Measurements from ENCODE around the gene GARIN5B.
"Not testable (repeated sequence)": the region's sequence is repeated elsewhere in the genome, so short reads cannot be mapped to it uniquely, and the experiment has no call there.

GARIN5B gene

DNA sequence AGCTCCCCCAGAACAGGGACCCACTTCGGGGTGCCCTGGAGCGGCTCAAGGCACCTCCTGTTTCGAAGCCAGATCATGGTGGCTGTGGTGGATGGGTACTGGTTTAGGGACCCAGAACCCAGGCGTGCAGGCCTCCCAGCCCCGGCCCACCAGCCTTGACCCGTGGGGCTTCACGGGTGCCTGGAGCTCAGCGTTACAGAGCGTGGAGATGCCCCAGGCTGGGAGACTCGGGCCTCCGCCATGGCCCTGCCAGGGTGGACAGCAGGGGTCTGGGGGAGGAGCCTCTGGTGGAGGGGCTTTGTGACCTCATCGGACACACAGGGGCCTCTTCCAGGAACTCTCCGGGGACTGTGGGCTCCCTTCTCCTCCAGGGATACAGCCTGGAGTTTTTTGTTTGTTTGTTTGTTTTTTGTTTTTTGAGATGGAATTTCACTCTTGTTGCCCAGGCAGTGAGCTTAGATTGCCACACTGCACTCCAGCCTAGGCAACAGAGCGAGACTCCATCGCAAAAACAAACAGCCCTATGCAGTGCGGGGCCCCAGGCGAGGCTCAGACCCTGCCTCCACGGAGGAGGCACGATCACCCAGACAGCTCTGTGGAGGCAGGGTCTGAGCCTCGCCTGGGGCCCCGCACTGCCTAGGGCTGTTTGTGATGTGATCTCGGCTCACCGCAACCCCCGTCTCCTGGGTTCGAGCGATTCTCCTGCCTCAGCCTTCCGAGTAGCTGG, at the start of gene GARIN5B:
GARIN5B (minus strand) TSS at position 271 of the 727 bp plus-strand sequence; CDS start at position 77, 194 bp downstream.
- no peak for DNase-seq
- H3K79me2 ChIP-seq (ENCODE audit: low read length) = no peaks in the 10 kb centered on the region
- H3K9ac ChIP-seq (ENCODE audit: low read length) = no peak within 1 kb of the TSS
- no peak within 1 kb of the TSS for H3K4me2 ChIP-seq (ENCODE audit: low read depth, low read length)
- no peaks in the 10 kb centered on the region for H3K9me3 ChIP-seq (replicated peaks; ENCODE audit: insufficient read depth, low read length)
- H2AFZ ChIP-seq (ENCODE audit: low read length) = no peak within 1 kb of the TSS
- no peaks in the 10 kb centered on the region for H3K9me2 ChIP-seq (replicated peaks; ENCODE audit: insufficient read depth, low read length)
- H3F3A ChIP-seq (ENCODE audit: insufficient read depth, low read length) = no peaks in the 10 kb centered on the region
- H3K4me3 ChIP-seq (ENCODE audit: low read length) = no peak within 1 kb of the TSS
- H3K27me3 ChIP-seq (replicated peaks; ENCODE audit: insufficient read depth, low read length) = peaks cover 52% of the 10 kb centered on the region
- TF ChIP-seq EZH2 (optimal IDR thresholded peaks at IDR 0.05; ENCODE audit: low read depth, low read length) (no peak), EZH2phosphoT487 (IDR thresholded peaks at IDR 0.05; ENCODE audit: low read length) (no peak)
- TF ChIP-seq, protein P1, sequence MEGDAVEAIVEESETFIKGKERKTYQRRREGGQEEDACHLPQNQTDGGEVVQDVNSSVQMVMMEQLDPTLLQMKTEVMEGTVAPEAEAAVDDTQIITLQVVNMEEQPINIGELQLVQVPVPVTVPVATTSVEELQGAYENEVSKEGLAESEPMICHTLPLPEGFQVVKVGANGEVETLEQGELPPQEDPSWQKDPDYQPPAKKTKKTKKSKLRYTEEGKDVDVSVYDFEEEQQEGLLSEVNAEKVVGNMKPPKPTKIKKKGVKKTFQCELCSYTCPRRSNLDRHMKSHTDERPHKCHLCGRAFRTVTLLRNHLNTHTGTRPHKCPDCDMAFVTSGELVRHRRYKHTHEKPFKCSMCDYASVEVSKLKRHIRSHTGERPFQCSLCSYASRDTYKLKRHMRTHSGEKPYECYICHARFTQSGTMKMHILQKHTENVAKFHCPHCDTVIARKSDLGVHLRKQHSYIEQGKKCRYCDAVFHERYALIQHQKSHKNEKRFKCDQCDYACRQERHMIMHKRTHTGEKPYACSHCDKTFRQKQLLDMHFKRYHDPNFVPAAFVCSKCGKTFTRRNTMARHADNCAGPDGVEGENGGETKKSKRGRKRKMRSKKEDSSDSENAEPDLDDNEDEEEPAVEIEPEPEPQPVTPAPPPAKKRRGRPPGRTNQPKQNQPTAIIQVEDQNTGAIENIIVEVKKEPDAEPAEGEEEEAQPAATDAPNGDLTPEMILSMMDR (IDR thresholded peaks at IDR 0.05; ENCODE audit: low read length) = no peak
- no peaks in the 10 kb centered on the region for H4K20me1 ChIP-seq (ENCODE audit: insufficient read depth, low read length)
- peaks cover 5% of the 10 kb centered on the region for H3K4me1 ChIP-seq (ENCODE audit: low read length)
- no peak within 1 kb of the TSS for H3K27ac ChIP-seq (ENCODE audit: low read length)
- no peaks in the 10 kb centered on the region for H3K36me3 ChIP-seq (replicated peaks; ENCODE audit: insufficient read depth, low read length)

DNA sequence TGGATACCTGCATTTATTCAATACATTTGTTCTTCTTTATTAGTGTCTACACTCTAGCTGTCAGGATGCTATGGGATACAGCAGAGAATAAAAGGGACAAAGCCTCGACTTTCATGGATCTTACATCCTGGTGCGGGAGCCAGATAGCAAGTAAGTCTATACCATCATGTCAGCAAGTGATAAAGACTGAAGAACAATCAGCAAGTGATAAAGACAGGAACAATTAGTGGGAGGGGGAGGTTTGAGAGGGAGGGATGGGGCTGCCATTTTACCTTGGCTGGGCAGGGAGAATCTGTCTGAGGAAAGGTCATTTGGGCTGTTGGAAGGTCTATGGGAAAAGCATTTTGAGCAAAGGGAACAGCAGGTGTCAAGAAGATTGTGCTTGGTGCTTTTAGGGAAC, 47.1 kb upstream of the GARIN5B start:
- H3K9ac ChIP-seq (ENCODE audit: low read length) = no peak overlapping the region
- no peak for DNase-seq
- peaks cover 20% of the 10 kb centered on the region for H3K4me1 ChIP-seq (ENCODE audit: low read length)
- no peak overlapping the region for H3K4me3 ChIP-seq (ENCODE audit: low read length)
- no peaks in the 10 kb centered on the region for H3K9me2 ChIP-seq (replicated peaks; ENCODE audit: insufficient read depth, low read length)
- no peak overlapping the region for H3K4me2 ChIP-seq (ENCODE audit: low read depth, low read length)
- H3K27me3 ChIP-seq (replicated peaks; ENCODE audit: insufficient read depth, low read length) = peaks cover 5% of the 10 kb centered on the region; the same call in 1 of the 2 replicates
- H3K36me3 ChIP-seq (replicated peaks; ENCODE audit: insufficient read depth, low read length) = peaks cover 3% of the 10 kb centered on the region
- H4K20me1 ChIP-seq (ENCODE audit: insufficient read depth, low read length) = peaks cover 11% of the 10 kb centered on the region
- H3K27ac ChIP-seq (ENCODE audit: low read length) = no peak overlapping the region
- no peak for TF ChIP-seq EZH2phosphoT487 (IDR thresholded peaks at IDR 0.05; ENCODE audit: low read length)
- TF ChIP-seq, protein P1 (IDR thresholded peaks at IDR 0.05; ENCODE audit: low read length) = no peak
- TF ChIP-seq EZH2 (optimal IDR thresholded peaks at IDR 0.05; ENCODE audit: low read depth, low read length) = no peak
- no peak overlapping the region for H2AFZ ChIP-seq (ENCODE audit: low read length)
- peaks cover 11% of the 10 kb centered on the region for H3F3A ChIP-seq (ENCODE audit: insufficient read depth, low read length)
- peaks cover 23% of the 10 kb centered on the region for H3K79me2 ChIP-seq (ENCODE audit: low read length)
- H3K9me3 ChIP-seq (replicated peaks; ENCODE audit: insufficient read depth, low read length) = no peaks in the 10 kb centered on the region

DNA sequence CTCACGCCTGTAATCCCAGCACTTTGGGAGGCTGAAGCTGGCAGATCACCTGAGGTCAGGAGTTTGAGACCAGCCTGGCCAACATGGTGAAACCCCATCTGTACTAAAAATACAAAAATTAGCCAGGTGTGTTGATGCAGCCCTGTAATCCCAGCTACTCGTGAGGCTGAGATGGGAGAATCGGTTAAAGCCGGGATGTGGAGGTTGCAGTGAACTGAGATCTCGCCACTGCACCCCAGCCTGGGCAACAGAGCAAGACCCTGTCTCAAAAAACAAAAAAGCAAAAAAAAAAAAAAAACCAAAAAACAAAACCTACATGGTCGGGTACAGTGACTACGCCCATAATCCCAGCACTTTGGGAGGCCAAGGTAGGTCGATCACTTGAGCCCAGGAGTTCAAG, 46.1 kb upstream of the GARIN5B start:
- not testable (repeated sequence) for DNase-seq; H3K9ac ChIP-seq (ENCODE audit: low read length); H3K27ac ChIP-seq (ENCODE audit: low read length); H3K4me2 ChIP-seq (ENCODE audit: low read depth, low read length); H3K27me3 ChIP-seq (replicated peaks; ENCODE audit: insufficient read depth, low read length); H3K36me3 ChIP-seq (replicated peaks; ENCODE audit: insufficient read depth, low read length); H3K9me3 ChIP-seq (replicated peaks; ENCODE audit: insufficient read depth, low read length); H3K4me3 ChIP-seq (ENCODE audit: low read length); H2AFZ ChIP-seq (ENCODE audit: low read length); H3K9me2 ChIP-seq (replicated peaks; ENCODE audit: insufficient read depth, low read length)
- Histone ChIP-seq H3F3A (ENCODE audit: insufficient read depth, low read length) (peaks cover 14% of the 10 kb centered on the region), H3K79me2 (ENCODE audit: low read length) (peaks cover 29% of the 10 kb centered on the region), H4K20me1 (ENCODE audit: insufficient read depth, low read length) (peaks cover 11% of the 10 kb centered on the region), H3K4me1 (ENCODE audit: low read length) (peaks cover 20% of the 10 kb centered on the region)

DNA sequence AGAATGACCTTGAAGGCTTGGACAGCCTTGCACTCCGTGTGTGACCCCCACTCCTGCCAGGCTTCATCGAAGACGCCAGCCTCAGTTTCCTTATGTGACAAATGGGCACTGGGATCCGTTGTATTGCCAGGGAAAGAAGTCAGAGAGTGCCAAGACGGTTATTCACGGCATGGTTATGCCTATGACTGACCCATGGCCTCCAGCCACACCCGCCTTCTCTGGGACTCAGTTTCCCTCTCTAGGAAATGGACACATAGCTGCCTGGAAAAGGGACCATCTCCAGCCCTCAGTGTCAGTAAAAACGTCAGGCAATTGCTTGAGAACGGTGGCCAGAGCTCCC, 45.4 kb upstream of the GARIN5B start:
- Histone ChIP-seq H3K27ac (ENCODE audit: low read length) (peak overlapping the region; percentile 93; the same call in 1 of the 2 replicates), H2AFZ (ENCODE audit: low read length) (peak overlapping the region; percentile 99)
- TF ChIP-seq, protein P1 (IDR thresholded peaks at IDR 0.05; ENCODE audit: low read length) = no peak
- TF ChIP-seq EZH2phosphoT487 (IDR thresholded peaks at IDR 0.05; ENCODE audit: low read length) = no peak

More for the DNA sequence above, 45.4 kb upstream of the GARIN5B start:
- H3K9me2 ChIP-seq (replicated peaks; ENCODE audit: insufficient read depth, low read length) = no peaks in the 10 kb centered on the region
- peak overlapping the region; percentile 70 for H3K4me3 ChIP-seq (ENCODE audit: low read length)
- no peaks in the 10 kb centered on the region for H3K9me3 ChIP-seq (replicated peaks; ENCODE audit: insufficient read depth, low read length)
- peaks cover 11% of the 10 kb centered on the region for H4K20me1 ChIP-seq (ENCODE audit: insufficient read depth, low read length)
- H3K36me3 ChIP-seq (replicated peaks; ENCODE audit: insufficient read depth, low read length) = peaks cover 10% of the 10 kb centered on the region
- peak overlapping the region; percentile 66 for H3K9ac ChIP-seq (ENCODE audit: low read length)
- H3K79me2 ChIP-seq (ENCODE audit: low read length) = peaks cover 34% of the 10 kb centered on the region
- peaks cover 17% of the 10 kb centered on the region for H3F3A ChIP-seq (ENCODE audit: insufficient read depth, low read length)
- peak overlapping the region; percentile 98 for H3K4me2 ChIP-seq (ENCODE audit: low read depth, low read length)
- peaks cover 20% of the 10 kb centered on the region for H3K4me1 ChIP-seq (ENCODE audit: low read length)
- H3K27me3 ChIP-seq (replicated peaks; ENCODE audit: insufficient read depth, low read length) = peaks cover 5% of the 10 kb centered on the region; the same call in 1 of the 2 replicates
- no peak for DNase-seq
